Measurements from ENCODE around the gene PCYT2. TPM values are rescaled to one million over a fixed set of nuclear protein-coding genes. Genes with fewer than 3 reads are reported as not detected.
A peak's percentile ranks its signal among the peaks of the same experiment; 100 is the strongest.

The PCYT2 gene
- total and polyA plus RNA-seq, 10 of the 15 experiments (the other 5 are each of a cell fraction or from before 2014, with no cell fraction given): 0.63 to 72.0 (median 45.0) TPM

GRCh38 chr17:81889602-81890001 lies 21.6 kb downstream of the PCYT2 start:
- ChIA-PET SMC1A (ENCODE audit: uncharacterized antibody, unreplicated experiment) (no interaction called here), POLR2A (interaction anchor here (0.6 kb wide), 1 partner anchor 9 kb away, joined by 4 read pairs; no protein-coding TSS in a partner anchor), RAD21 (ENCODE audit: unreplicated experiment) (no interaction called here), CTCF (no interaction called here)
- in situ Hi-C loops (cut with MboI) (no loop called here), intact Hi-C loops (cut with micrococcal nuclease; ENCODE audit: unreplicated experiment) (loop anchor here (2.0 kb wide), 1 partner anchor 17 kb away; no protein-coding TSS in a partner anchor)
- Histone ChIP-seq H3K27ac (ENCODE audit: control insufficient read depth, insufficient read depth) (no peak overlapping the region), H3K4me3 (peak overlapping the region; percentile 91; the same call in 1 of the 2 replicates), H3K79me2 (ENCODE audit: control insufficient read depth, insufficient read depth, low read length) (peaks cover 52% of the 10 kb centered on the region), H3K4me2 (ENCODE audit: control insufficient read depth, insufficient read depth) (peak overlapping the region; percentile 97), H3K27me3 (replicated peaks in 1 of 2; ENCODE audit: control insufficient read depth in 2 of 2, insufficient read depth in 2 of 2, low read length in 1 of 2) (no peaks in the 10 kb centered on the region), H2AFZ (ENCODE audit: control insufficient read depth, low read depth, low read length) (no peak overlapping the region), H3K9ac (ENCODE audit: control insufficient read depth, insufficient read depth, low read length) (peak overlapping the region; percentile 98), H4K20me1 (ENCODE audit: control insufficient read depth, insufficient read depth) (0 out of 2 replicates have a peak, but pooled peaks cover 3% of the 10 kb centered on the region), H3K36me3 (ENCODE audit: control insufficient read depth in 2 of 2, insufficient read depth in 2 of 2, low read length in 1 of 2) (peaks cover 22 to 26% of the 10 kb centered on the region in 2 experiments; a peak in 3 of 4 replicates), H3K4me1 (ENCODE audit: control insufficient read depth, insufficient read depth, low read length) (peaks cover 30% of the 10 kb centered on the region), H3K9me3 (replicated peaks; ENCODE audit: control insufficient read depth, insufficient read depth, low read length) (no peaks in the 10 kb centered on the region)
- no peak for DNase-seq (ENCODE audit: low read depth, low spot score)
- no peak for ATAC-seq
- no peak for TF ChIP-seq HDAC6 (IDR thresholded peaks at IDR 0.05; ENCODE audit: unreplicated experiment)
- no peak for TF ChIP-seq MTA2 (IDR thresholded peaks at IDR 0.05; ENCODE audit: low read depth)
- no peak for TF ChIP-seq IRF5 (IDR thresholded peaks at IDR 0.05; ENCODE audit: borderline replicate concordance)
- no peak for TF ChIP-seq POLR2A (IDR thresholded peaks at IDR 0.05; ENCODE audit: low read depth, low read length)
- no peak for TF ChIP-seq NR2C1 (IDR thresholded peaks at IDR 0.05)
- no peak for TF ChIP-seq YBX1 (IDR thresholded peaks at IDR 0.05)
- no TSS peak for BruUV-seq (replicated peaks)
- 90% methylated on average over 9 of the region's 9 CpGs for WGBS (ENCODE audit: insufficient coverage, insufficient replicate concordance, low lambda C conversion rate, missing lambda C conversion rate)
- FAIRE-seq: no peak

GRCh38 chr17:81888988-81889595 lies 22.1 kb downstream of the PCYT2 start:
- Histone ChIP-seq H2AFZ (ENCODE audit: control insufficient read depth, low read depth, low read length) (no peak overlapping the region), H3K4me2 (ENCODE audit: control insufficient read depth, insufficient read depth) (peak overlapping the region; percentile 97), H3K79me2 (ENCODE audit: control insufficient read depth, insufficient read depth, low read length) (peaks cover 49% of the 10 kb centered on the region), H3K27me3 (replicated peaks in 1 of 2; ENCODE audit: control insufficient read depth in 2 of 2, insufficient read depth in 2 of 2, low read length in 1 of 2) (no peaks in the 10 kb centered on the region), H3K9ac (ENCODE audit: control insufficient read depth, insufficient read depth, low read length) (no peak overlapping the region), H3K9me3 (replicated peaks; ENCODE audit: control insufficient read depth, insufficient read depth, low read length) (no peaks in the 10 kb centered on the region), H3K36me3 (ENCODE audit: control insufficient read depth in 2 of 2, insufficient read depth in 2 of 2, low read length in 1 of 2) (peaks cover 24 to 29% of the 10 kb centered on the region in 2 experiments; a peak in 3 of 4 replicates), H3K4me3 (0 out of 2 replicates have a peak overlapping the region, but pooled peaks have one; percentile 91), H3K27ac (ENCODE audit: control insufficient read depth, insufficient read depth) (no peak overlapping the region), H3K4me1 (ENCODE audit: control insufficient read depth, insufficient read depth, low read length) (peaks cover 26% of the 10 kb centered on the region), H4K20me1 (ENCODE audit: control insufficient read depth, insufficient read depth) (0 out of 2 replicates have a peak, but pooled peaks cover 3% of the 10 kb centered on the region)
- CTCF ChIA-PET: no interaction called here
- POLR2A ChIA-PET: interaction anchor here (0.9 kb wide), 1 partner anchor 10 kb away, joined by 3 read pairs; no protein-coding TSS in a partner anchor
- ATAC-seq: no peak
- DNase-seq (ENCODE audit: low read depth, low spot score): no peak
- no peak for TF ChIP-seq HSF1 (IDR thresholded peaks at IDR 0.05; ENCODE audit: low read depth, low read length)
- no peak for TF ChIP-seq RAD21 (IDR thresholded peaks at IDR 0.05; ENCODE audit: insufficient read depth, low read depth, low read length)
- no peak for TF ChIP-seq NKRF (conservative IDR thresholded peaks at IDR 0.05)
- no peak for TF ChIP-seq RAD51 (IDR thresholded peaks at IDR 0.05)
- 0 out of 2 replicates have a peak, but pooled peaks have one; percentile 17 for TF ChIP-seq POLR2A (IDR thresholded peaks at IDR 0.05; ENCODE audit: low read depth, low read length)
- 98% methylated on average over 16 of the region's 16 CpGs for WGBS (ENCODE audit: insufficient coverage, insufficient replicate concordance, low lambda C conversion rate, missing lambda C conversion rate)
- RAD21 ChIA-PET (ENCODE audit: unreplicated experiment): no interaction called here
- SMC1A ChIA-PET (ENCODE audit: uncharacterized antibody, unreplicated experiment): no interaction called here
- in situ Hi-C loops (cut with MboI): no loop called here
- FAIRE-seq: no peak
- BruUV-seq (replicated peaks): no TSS peak
- intact Hi-C loops (cut with micrococcal nuclease; ENCODE audit: unreplicated experiment): no loop called here

Measured in GM12878 (cell line).